ENCODE results near the gene GPAM.

Gene GPAM

DNA sequence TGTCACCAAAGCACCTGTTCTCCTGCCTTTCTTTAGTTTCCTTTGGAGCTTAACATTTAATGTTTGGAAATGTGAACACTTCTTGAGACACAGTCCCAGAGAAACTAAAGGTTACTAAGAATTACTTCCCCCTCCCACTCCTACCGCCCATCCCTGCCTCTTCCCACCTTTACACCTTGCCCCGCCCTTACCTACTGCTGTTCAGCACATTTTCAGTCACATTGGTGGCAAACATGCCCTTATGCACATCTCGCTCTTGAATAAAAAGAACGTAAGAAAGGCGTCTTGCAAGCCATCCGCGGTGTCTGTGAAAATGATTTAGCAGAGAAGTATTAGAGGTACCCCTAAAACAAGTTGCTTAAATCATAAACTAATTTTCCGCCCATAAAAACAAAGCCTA, 8.2 kb downstream of the GPAM start:
- in situ Hi-C loops (cut with HindIII; ENCODE audit: low sequenced_read_pairs), result no loop called here
- DNase-seq (ENCODE audit: low read depth), result no peak
- H3K4me3 ChIP-seq (ENCODE audit: low read depth, low read length), result no peak overlapping the region
- TF ChIP-seq, protein P1, sequence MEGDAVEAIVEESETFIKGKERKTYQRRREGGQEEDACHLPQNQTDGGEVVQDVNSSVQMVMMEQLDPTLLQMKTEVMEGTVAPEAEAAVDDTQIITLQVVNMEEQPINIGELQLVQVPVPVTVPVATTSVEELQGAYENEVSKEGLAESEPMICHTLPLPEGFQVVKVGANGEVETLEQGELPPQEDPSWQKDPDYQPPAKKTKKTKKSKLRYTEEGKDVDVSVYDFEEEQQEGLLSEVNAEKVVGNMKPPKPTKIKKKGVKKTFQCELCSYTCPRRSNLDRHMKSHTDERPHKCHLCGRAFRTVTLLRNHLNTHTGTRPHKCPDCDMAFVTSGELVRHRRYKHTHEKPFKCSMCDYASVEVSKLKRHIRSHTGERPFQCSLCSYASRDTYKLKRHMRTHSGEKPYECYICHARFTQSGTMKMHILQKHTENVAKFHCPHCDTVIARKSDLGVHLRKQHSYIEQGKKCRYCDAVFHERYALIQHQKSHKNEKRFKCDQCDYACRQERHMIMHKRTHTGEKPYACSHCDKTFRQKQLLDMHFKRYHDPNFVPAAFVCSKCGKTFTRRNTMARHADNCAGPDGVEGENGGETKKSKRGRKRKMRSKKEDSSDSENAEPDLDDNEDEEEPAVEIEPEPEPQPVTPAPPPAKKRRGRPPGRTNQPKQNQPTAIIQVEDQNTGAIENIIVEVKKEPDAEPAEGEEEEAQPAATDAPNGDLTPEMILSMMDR (IDR thresholded peaks at IDR 0.05; ENCODE audit: low read depth, low read length, missing control alignments), result no peak

DNA sequence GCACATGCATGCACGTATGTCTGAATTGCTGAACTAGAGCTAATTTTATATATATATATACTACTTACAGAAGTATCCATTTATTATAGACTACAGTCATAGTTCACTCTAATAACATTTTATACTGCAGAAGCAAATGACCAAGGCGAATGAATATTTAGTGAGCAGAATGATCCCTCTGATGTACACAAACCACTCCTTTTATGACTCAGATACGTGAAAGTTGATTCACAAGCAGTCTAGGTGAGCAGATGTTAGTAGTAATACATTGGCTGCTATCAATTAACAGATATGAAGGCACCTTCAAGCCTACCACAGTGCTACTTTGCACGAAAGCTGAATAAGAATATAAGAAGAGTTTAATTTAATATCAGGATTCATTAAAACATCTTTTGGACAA, 10.4 kb downstream of the GPAM start:
- in situ Hi-C loops (cut with HindIII; ENCODE audit: low sequenced_read_pairs), result no loop called here
- DNase-seq (ENCODE audit: low read depth), result no peak
- TF ChIP-seq, protein P1 (IDR thresholded peaks at IDR 0.05; ENCODE audit: low read depth, low read length, missing control alignments), result no peak
- no peak overlapping the region for H3K4me3 ChIP-seq (ENCODE audit: low read depth, low read length)

DNA sequence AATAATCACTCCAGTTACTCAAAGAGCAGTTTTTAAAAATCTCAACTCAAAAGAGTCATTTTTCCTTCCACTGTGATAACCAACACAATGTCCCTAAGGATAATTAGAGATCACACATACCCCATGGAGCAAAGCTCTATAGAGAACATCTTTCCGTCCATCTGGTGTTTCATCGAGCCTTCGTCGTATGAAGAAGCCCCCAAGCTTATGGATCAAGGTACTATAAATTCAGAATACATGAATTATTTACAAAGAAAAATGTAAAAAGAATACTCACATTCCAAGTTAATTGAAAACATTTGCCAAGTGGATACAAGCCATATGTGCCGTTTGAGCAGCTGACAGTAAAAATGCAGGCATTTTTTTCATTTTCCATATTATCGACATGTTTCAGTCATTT, 14.8 kb downstream of the GPAM start:
- TF ChIP-seq, protein P1 (IDR thresholded peaks at IDR 0.05; ENCODE audit: low read depth, low read length, missing control alignments), result no peak
- no peak overlapping the region for H3K4me3 ChIP-seq (ENCODE audit: low read depth, low read length)
- no peak for DNase-seq (ENCODE audit: low read depth)
- in situ Hi-C loops (cut with HindIII; ENCODE audit: low sequenced_read_pairs), result no loop called here

DNA sequence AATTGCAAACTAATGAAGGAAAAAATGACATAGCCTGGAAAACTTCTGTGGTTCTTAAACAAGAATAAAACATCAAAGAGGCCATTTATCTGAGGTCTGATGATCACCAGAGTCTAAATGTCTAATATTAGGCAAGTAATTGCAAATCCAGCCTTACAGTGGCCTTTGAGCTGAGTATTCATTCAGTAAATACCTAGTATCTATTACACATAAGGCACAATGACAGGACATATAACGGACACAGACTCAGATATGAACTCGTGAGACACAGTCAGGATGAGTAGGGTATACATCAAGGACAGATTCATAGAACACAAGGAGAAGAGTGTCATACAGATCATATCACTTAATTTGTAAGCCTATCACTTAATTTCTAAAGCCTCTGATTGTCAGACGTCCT, 16.8 kb downstream of the GPAM start:
- TF ChIP-seq, protein P1 (IDR thresholded peaks at IDR 0.05; ENCODE audit: low read depth, low read length, missing control alignments), result no peak
- no peak for DNase-seq (ENCODE audit: low read depth)
- in situ Hi-C loops (cut with HindIII; ENCODE audit: low sequenced_read_pairs), result no loop called here

DNA sequence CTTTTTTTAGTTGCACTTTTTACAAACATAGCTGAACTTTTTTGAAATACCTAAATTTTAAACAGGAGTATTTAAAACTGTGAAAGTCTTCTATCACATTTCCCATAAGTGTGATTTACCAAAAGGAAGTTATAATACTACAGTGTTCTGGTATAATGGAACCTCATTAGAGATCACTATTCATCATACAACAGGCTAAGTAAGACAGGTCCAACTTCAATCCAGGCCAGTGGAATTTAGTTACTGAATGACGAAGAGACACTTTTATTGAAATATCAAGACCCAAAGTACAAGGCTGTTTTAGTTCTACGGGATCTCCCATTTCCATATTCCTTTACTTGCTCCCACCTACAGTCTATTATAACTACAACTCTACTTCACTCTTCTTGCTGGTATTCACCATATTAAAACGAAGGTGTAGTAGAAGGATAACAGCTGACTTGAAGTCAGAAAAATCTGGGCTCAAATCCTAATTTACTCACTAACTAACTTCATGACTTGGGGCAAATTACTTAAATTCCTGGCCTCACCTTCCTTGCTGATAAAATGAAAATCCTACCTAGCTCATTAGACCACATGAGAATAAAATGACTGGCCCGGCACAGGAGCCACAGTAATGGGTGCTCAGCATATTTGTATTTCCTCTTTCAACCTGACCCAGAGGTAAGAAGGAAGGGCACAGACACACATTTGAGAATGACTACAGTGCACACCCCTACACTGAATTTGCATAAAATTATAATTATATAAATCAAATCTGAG, 21.6 kb downstream of the GPAM start:
- TF ChIP-seq, protein P1 (IDR thresholded peaks at IDR 0.05; ENCODE audit: low read depth, low read length, missing control alignments), result no peak
- in situ Hi-C loops (cut with HindIII; ENCODE audit: low sequenced_read_pairs), result no loop called here
- no peak overlapping the region for H3K4me3 ChIP-seq (ENCODE audit: low read depth, low read length)
- no peak for DNase-seq (ENCODE audit: low read depth)

More for the DNA sequence above, 16.8 kb downstream of the GPAM start:
- H3K4me3 ChIP-seq (ENCODE audit: low read depth, low read length), result no peak overlapping the region

DNA sequence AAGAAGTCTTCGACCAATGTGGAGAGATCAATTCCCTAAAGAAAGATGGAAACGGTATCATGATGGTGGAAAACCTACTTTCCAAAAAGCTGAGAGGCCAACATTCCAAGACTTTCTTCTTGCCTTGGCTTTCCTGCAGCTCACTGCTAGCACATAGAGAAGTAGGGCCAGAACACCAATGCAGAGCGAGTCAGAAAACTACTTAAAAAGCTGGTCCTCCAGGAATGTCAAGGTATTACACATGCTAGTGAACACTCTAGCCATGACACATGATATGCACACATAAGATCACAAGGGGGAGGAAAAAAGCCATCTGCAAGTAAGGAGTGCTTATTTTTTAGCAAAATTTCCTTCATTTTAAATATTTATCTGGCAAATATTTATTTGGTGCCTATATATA, 22.7 kb downstream of the GPAM start:
- DNase-seq (ENCODE audit: low read depth), result no peak
- no peak overlapping the region for H3K4me3 ChIP-seq (ENCODE audit: low read depth, low read length)
- TF ChIP-seq, protein P1 (IDR thresholded peaks at IDR 0.05; ENCODE audit: low read depth, low read length, missing control alignments), result no peak
- in situ Hi-C loops (cut with HindIII; ENCODE audit: low sequenced_read_pairs), result no loop called here

All from astrocyte of the cerebellum (primary cell).